ENCODE results near the gene ZMIZ1.
"Not testable (repeated sequence)": the region's sequence is repeated elsewhere in the genome, so short reads cannot be mapped to it uniquely, and the experiment has no call there.

The ZMIZ1 gene

DNA sequence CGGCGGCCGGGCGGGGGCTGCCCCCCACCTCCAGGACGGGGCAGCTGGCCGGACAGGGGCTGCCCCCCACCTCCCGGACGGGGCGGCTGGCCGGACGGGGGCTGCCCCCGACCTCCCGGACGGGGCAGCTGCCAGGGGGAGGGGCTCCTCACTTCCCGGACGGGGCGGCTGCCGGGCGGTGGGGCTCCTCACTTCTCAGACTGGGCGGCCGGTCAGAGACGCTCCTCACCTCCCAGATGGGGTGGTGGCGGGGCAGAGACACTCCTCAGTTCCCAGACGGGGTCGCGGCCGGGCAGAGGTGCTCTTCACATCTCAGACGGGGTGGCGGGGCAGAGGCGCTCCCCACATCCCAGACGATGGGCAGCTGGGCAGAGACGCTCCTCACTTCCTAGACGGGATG, 210.3 kb downstream of the ZMIZ1 start:
- not testable (repeated sequence) for DNase-seq (ENCODE audit: low read depth in 1 of 2, low spot score in 1 of 2)

DNA sequence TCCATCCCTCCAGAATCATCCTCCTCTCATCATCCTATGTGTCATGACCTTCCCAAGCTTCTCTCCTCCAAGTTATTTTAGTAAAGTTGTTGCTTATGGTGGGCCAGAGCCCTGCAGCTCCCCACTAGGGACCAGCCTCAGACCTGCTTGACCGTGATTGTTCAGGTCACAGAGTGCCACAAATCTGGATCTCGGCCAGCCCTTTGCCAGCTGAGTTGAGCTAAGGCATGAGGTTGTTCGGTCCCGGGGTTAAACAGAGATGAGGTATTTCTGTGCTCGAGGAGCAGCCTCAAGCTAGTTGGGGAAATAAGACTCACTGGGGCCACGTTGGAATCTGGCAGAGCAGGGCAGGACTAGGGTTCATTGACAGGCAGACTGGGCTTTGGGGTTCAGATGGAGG, 212.2 kb downstream of the ZMIZ1 start:
- DNase-seq (ENCODE audit: low read depth in 1 of 2, low spot score in 1 of 2) = no peak

DNA sequence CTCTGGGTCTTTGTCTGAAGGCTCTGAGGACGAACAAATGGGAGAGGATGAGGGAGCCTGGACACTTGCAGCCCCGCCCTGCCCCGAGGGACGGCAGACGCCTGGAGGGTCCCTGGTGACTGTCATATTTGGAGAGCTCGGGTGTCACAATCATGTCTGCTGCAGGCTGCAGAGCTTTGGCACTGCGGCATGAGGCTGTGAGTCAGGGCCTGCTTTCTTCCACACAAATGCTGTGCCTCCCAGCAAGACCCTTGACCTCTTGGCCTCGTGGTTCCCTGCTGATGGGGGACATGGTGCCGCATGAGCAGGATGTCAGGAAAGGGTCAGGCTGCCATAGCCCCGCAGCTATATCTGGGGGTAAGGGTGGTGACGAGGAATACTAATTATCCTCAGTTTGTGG, 213.6 kb downstream of the ZMIZ1 start:
- DNase-seq (ENCODE audit: low read depth in 1 of 2, low spot score in 1 of 2) = no peak

DNA sequence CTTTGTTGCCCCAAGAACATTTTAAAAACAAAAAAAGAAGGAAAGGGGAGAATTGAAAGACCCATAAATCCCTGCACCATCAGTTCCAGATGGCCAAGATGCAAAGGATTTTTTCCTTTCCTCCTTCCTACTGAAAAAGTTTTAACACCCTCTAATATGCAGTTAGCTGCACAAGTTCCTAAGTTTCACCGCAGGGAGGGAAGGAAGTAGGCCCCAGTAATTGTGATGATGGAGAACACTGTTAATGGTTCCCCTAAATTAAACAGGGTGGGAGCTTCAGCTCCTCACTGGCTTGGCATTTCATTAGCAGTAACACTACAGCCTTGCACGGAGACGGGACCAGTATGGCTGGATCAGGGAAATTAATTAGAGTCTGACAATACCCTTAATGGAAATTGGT, 214.8 kb downstream of the ZMIZ1 start:
- no peak for DNase-seq (ENCODE audit: low read depth in 1 of 2, low spot score in 1 of 2)

DNA sequence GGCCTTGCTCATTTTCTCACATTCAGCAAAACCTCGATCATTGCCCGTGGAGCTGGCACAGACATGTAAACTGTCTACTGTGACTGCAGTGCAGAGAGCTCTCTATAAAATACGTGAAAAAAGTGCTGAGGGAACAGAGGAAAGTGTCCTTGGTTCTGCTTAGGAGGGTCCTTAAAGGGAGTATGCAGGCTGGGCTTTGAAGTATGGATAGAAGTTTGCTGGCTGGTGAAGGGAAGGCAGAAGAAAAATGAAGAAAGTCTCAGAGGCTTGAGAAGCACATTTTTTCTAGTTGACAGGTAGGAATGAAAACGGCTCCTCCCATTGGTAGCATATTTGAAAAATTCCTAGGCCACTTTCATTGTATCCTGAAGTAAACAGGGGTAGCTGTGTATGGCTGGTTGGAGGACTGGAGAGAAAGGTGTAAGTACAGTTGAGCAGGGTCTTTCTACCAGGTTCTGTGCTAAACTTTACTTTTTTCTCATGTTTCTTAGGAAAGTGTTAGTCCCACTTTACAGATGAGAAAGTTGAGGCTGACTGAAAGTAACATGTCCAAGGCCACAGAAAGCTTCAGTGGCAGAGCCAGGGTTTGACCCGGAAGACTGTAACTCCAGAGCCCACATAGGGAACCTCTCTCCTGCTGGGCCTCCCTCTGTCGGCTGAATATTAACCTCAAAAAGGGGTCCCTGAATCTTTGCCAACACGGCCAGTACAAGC, 215.5 kb downstream of the ZMIZ1 start:
- no peak for DNase-seq (ENCODE audit: low read depth in 1 of 2, low spot score in 1 of 2)

DNA sequence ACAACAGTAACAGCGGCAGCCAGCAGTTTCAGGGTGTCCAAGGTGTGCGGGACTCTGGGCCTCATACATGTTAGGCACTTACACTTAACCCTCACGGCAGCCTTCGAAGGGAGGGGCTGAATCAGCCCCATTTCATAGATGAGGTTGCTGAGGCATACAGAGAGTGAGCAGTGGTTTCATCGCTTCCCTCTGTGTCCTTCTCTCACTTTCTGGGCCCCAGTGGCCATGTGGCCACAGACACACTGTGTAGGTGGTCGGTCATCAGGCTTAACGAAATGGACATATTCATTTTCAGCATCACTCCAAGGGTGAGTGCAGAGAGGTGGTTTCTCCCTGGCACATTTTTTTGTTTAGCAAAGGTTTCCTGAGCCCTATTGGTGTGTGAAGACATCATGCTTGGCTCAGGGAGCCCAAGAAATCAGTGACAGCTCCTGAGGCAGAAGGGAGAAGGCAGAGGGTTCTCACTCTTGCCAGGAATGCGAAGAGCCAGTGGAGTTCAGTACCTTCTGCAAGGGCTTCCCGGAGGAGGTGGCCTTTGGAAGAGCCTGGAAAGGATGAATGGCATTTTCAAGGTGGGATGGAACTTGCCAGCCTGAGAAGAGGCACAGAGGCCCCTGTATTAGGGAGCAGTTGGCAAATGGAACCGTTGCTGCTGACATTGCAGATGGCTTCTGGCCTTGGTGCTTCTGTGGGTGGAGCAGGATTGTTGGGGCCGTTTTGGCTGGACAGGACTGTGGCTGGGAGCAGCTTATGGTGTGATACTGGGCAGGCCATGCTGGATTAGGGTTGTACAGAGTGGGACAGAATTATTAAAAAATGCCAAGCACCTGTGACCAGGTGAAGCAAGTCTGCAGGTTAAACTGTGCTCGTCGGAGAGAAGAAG, 216.8 kb downstream of the ZMIZ1 start:
- DNase-seq (ENCODE audit: low read depth in 1 of 2, low spot score in 1 of 2) = peak in 1 of 2 donors; percentile 11

DNA sequence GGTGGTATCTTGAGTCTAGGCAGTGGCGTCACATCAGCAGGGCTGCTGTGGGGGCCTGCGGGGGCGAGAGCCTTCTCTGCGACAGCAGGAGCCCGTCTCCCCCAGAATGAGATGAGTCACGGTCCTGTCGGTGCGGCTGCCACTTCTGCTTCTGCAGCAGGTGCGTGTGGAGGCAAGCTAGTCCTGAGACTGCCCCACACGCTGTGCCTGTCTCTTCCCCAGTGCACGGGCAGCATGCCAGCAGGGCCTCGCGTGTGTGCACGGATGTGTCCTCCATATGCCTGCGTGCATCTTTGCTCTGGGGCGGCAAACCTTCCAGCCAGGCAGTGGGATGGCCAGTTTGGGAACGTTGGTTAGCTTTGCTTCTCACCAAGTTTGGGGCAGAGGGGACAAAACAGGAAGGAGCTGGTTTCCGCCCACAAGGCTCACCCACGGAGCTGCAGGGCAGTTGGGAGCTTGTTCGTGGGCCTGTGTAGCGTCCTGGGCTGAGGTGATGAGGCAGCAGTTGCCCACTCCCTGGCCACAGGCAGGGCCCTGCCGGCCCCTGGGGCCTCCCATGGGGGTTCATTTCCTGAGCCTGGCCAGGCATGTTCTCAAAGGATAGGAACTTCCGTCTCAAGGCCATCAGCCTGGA, 217.7 kb downstream of the ZMIZ1 start:
- DNase-seq (ENCODE audit: low read depth in 1 of 2, low spot score in 1 of 2) = peak; percentile 68 to 72

DNA sequence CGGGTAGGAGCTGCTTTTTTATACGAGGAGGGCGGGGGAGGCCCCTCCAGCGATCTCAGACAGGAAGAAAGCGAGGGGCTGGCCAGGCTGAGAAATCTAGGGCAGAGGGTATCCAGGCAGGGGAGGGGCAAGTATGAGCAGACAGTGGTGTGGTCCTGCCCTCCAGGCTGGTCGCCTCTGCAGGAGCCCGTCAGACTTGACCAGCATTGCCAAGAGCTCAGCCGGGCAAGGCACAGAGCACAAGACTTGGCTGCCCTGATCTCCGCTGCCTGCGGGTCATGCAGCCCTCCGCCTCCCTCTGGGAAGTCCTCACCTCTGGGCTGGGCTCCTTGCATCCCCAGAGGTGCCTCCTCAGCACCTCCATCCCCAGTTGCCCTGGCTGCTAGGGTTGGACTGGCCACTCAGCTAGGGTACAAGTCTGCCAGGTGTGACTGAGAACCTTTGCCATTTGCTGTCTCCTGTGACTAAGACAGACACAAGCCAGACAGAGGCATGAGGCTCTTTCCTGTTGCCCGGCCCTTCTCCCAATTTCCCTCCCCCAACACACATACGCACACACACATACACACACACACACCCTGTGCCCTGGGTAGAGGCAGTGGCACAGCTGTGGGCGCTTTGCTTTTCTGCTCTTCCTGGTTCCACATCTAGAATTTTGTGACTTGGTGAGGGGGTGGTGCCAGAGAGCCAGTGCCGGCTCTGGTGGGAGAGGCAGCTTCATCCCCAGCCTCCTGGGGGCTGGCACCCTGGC, 219.4 kb downstream of the ZMIZ1 start:
- DNase-seq (ENCODE audit: low read depth in 1 of 2, low spot score in 1 of 2) = no peak

DNA sequence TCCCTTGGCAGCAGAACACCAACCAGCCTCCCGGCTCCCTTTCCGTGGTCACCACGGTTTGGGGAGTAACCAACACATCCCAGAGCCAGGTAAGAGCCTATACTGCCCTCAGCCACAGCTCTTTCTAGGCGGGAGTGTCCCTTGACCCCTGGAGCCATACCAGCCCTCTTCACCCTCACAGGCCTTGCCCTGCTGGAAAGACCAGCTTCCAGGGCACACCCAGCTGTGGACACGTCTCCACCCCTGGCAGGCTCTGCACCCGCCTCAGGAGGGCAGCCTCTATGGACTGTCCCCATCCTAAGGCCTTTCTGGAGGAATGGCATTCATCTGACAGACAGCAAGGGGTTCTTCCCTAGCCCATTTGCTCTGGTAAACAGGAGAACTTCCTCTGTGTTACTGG, 221.0 kb downstream of the ZMIZ1 start:
- no peak for DNase-seq (ENCODE audit: low read depth in 1 of 2, low spot score in 1 of 2)

DNA sequence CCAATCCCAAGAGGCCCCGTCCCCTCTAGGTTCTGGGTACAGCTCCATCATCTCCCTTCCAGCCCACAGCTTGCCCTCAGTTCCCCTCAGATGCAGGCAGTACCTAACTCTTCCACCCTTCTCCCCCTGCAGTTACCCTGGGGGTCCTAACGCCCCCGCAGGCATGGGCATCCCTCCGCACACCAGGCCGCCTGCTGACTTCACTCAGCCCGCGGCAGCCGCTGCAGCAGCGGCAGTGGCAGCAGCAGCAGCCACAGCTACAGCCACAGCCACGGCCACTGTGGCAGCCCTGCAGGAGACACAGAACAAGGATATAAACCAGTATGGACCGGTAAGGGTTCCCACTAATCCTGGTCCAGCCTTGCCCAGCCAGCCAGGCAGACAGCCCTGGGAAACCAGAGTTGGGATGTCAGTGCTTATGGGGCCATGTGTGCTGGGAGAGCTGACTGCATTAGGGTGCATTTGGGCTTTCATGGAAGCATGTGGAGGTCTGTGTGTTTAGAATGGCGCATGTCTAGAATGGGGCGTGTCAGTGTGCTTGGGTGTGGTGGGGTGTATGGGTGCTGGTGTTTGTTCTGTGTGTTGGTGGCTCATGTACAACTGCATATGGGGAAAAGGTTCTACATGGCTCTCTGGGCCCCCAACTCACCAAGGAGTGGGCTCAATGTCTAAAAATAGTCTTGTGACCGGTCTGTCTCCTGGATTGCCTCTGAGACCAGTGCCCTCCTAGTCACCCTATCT, 223.4 kb downstream of the ZMIZ1 start:
- DNase-seq (ENCODE audit: low read depth in 1 of 2, low spot score in 1 of 2) = no peak

DNA sequence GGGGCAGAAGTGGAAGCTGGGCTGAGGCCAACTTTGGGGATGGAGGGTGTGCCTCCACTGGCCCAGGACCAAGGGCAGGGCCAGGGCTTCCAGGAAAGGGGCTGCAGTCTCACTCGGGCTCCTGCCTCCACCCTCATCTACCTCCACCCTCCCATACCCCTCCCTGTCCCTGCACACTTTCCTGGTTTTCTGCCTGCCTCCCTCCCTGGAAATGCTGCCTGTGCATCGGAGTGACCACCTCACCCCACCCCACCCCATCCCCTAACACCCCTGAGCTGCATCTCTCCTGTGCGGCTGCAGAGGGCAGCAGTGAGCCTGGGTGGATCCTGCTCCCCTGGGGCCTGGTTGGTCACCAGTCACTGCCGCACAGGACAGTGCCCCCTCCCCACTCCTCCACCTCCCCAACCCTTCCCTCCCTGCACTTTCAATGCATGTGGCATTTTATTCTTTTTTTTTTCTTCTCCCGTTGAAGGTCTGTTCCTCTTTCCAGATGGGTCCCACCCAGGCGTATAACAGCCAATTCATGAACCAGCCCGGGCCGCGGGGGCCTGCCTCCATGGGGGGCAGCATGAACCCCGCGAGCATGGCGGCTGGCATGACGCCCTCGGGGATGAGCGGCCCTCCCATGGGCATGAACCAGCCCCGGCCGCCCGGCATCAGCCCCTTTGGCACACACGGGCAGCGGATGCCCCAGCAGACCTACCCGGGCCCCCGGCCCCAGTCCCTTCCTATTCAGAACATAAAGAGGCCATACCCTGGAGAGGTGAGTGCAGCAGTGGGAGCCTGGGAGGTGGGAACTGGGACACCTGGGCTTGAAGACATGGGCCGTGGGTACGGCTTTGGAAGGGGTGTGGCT, 224.4 kb downstream of the ZMIZ1 start:
- DNase-seq (ENCODE audit: low read depth in 1 of 2, low spot score in 1 of 2) = peak in 1 of 2 donors; percentile 13

DNA sequence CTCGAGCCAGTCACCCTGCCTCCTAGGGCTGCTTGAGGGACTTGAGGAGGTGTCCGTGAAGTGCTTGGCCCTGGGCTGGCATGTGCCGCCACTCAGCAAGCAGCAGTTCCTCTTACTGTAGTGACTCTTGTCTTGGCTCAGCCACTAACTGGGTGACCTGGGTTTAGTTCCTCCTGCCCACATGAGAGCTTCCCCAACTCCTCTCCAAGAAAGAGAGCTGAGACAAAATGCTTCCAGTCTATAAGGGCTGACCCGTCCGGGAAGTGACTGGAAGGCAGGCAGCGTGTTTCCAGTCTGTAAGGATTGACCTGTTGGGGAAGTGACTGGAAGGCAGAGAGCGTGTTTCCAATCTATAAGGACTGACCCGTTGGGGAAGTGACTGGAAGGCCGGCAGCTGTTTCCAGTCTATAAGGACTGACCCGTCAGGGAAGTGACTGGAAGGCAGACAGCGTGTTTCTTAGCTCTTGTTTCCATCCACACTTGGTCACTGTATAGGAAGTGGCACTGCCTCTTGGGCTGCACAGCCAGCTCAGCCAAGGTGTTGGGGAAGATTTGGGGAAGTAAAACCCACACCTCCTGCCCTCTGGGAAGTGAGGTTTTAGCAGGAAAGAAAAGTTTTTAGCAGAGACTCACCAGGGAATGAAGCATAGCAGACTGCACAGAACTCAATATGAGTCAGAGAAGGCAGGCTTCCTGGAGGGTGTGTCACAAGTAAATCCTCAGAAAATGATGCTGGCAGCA, 225.2 kb downstream of the ZMIZ1 start:
- no peak for DNase-seq (ENCODE audit: low read depth in 1 of 2, low spot score in 1 of 2)

DNA sequence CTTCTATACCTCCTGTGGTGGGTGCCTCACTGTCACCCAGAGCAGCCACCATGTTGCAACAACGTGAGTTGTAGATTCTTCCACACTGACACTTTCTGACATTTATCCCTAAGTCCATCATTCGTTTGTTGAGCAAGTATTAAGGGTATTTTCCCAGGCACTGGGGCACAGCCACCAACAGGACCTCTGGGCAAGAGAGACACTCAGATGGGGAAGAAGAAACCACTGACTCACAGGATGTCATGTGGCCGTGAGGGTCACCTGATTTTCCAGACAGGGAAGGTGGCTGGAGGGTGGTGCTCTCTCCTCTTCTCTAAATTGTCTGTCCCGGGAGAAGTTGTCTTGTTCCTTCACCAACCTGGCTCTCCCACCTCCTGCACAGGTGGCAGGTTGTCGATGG, 226.8 kb downstream of the ZMIZ1 start:
- DNase-seq (ENCODE audit: low read depth in 1 of 2, low spot score in 1 of 2) = no peak

DNA sequence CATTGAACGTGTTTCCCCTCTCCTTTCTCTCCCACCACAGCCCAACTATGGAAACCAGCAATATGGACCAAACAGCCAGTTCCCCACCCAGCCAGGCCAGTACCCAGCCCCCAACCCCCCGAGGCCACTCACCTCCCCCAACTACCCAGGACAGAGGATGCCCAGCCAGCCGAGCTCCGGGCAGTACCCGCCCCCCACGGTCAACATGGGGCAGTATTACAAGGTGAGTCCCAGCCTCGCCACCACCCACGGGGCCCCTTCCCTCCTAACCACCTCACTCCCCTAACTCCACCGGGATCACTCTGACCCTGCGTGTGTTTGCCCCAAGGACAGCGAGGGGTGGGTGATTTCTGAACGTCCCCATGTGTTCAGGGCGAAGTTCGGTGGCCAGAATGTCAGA, 227.7 kb downstream of the ZMIZ1 start:
- DNase-seq (ENCODE audit: low read depth in 1 of 2, low spot score in 1 of 2) = no peak

DNA sequence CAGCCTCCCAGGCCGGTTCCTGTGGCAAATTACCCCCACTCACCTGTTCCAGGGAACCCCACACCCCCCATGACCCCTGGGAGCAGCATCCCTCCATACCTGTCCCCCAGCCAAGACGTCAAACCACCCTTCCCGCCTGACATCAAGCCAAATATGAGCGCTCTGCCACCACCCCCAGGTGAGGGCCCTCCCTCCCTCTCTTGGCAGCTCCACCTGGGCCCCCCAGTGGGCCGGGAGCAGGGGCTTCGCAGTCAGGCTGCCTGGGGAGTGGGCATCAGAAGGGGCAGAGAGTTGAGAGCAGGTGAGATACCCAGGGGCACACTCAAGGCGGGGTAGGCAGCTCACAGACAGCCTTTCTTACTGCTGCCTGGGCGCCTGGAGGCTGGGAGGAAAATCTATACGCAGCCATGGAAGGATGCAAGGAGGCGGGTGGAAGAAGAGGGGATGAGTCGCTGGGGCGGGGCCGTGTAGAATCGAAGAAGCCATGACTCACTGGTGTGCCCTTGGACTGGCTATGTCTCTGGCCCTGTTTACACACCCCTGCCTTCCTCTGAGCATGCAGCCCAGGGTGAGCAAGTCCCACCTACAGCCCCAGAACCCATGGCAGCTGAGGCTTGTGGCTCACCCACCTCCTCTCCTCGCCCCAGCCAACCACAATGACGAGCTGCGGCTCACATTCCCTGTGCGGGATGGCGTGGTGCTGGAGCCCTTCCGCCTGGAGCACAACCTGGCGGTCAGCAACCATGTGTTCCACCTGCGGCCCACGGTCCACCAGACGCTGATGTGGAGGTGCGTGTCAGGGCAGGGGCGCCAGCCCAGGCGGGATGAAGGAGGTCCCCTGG, 229.9 kb downstream of the ZMIZ1 start:
- DNase-seq (ENCODE audit: low read depth in 1 of 2, low spot score in 1 of 2) = no peak

DNA sequence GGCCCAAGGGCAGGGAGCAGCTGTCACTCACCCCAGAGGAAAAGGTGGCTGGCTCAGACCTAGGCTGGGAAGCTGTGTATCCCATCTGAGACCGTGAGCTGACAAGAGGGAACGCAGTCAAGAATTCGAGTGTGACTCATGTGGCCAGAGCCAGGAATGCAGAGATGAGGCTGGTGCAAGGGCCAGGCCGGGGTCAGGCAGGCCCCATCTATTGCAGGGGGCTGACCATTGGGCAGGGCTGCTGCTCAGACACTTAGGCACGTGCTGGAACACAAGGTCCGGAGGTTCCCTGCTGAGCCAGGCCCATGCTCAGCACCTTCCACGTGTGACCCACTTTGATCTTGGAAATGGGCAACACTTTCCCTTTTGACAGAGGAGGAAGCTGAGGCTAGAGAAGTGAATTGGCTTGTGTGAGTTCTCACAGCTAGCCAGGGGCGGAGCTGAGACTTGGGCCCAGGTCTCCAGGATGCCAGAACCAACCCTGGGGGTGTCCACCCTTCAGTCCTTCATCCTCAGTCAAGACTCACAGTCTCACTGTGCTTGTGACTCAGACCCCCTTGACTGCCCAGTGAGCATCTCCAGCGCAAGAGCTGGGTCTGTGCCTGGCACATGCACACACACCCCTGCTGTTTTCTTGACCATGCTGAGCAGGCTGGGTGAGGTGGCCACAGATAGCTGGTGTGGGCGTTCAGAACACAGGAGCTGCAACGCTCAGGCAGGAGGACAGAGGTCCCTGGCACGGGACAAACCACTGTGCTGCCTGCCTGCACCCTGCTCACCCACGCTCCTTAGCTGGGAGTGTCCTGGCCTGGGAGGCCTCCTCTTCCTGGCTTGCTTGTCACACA, 230.9 kb downstream of the ZMIZ1 start:
- no peak for DNase-seq (ENCODE audit: low read depth in 1 of 2, low spot score in 1 of 2)

DNA sequence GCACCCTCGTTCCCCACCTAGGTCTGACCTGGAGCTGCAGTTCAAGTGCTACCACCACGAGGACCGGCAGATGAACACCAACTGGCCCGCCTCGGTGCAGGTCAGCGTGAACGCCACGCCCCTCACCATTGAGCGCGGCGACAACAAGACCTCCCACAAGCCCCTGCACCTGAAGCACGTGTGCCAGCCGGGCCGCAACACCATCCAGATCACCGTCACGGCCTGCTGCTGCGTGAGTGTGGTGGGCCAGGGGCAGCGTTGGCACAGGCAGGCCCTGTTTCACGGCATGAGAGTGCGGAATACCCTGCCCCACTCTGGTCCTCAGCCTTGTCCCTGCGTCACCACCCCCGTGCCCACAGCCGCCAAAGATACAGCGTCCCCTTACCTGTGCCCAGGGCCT, 231.9 kb downstream of the ZMIZ1 start:
- no peak for DNase-seq (ENCODE audit: low read depth in 1 of 2, low spot score in 1 of 2)
